NCI-H2171 treated with DMSO at 0.1 percent for 48 hours (cell line): ENCODE data around the gene ABCG4.
A peak's percentile ranks its signal among the peaks of the same experiment; 100 is the strongest.
"Not testable (repeated sequence)": the region's sequence is repeated elsewhere in the genome, so short reads cannot be mapped to it uniquely, and the experiment has no call there.

Experiments used
- DNase-seq: peaks from one replicate; lab custom pipeline; 2025; lab: John Stamatoyannopoulos, UW

The ABCG4 gene

DNA sequence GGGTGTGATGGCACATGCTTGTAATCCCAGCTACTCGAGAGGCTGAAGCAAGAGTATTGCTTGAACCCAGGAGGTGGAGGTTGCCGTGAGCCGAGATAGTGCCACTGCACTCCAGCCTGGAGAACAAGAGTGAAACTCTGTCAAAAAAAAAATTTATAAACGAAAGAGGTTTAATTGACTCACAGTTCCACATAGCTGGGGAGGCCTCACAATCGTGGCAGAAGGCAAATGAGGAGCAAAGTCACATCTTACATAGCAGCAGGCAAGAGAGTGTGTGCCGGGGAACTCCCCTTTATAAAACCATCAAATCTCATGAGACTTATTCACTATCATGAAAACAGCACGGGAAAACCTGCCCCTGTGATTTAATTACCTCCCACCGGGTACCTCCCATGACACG is 35.5 kb downstream of the ABCG4 start:
- DNase-seq = not testable (repeated sequence)

DNA sequence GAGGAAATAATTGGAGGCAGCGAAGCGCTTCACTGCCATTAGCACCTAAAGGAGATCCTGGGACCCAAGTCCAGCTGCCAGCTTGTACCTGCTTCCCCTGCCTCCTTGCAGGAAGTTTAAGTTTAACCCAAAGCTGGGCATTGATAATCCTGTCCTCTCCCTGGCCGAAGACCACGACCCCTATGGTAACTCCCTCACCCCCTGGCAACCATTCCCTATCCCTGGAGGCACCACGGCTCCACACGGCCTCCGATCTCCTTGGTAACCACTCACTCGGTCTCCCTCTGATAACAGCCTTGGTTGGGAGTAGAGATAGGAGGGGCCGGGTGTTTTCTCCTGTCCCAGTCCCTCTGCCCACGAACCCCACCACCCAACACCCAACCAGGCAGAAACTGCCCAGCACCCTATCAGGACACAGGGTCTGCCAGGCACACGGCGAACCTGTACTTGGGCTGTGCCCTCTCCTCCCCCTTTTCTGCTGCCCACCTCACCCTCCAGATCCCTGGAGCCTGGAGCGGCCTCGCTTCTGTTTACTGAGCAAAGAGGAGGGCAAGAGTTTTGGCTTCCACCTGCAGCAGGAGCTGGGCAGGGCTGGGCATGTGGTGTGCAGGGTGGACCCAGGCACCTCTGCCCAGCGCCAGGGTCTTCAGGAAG is 37.3 kb downstream of the ABCG4 start:
- DNase-seq = no peak

DNA sequence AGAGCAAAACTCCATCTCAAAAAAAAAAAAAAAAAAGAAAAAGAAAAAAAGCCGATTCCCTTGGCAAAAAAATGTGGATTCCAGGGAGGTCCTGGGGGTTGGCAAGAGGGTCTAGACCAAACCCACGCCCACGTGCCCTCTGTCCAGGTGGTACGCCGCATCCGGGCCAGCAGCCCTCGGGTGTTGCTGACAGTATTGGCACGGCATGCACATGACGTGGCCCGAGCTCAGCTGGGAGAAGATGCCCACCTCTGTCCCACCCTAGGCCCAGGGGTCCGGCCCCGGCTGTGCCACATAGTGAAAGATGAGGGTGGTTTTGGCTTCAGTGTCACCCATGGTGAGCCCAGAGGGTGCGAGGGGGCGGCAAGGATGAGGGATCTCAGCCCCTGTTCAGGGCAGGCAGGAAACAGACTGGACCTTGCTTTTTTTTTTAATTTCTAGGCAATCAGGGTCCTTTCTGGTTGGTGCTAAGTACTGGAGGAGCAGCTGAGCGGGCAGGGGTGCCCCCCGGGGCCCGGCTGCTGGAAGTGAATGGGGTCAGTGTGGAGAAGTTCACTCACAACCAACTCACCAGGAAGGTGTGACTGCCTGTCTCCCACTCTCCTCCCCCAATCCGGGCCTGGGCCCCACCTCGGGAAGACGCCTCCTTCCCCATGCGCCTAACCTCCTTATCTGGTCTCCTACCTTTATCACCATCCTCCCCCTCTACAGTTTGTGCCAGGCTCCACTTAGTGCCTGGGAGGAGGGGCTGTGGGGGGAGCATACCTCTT is 38.5 kb downstream of the ABCG4 start:
- DNase-seq = no peak

DNA sequence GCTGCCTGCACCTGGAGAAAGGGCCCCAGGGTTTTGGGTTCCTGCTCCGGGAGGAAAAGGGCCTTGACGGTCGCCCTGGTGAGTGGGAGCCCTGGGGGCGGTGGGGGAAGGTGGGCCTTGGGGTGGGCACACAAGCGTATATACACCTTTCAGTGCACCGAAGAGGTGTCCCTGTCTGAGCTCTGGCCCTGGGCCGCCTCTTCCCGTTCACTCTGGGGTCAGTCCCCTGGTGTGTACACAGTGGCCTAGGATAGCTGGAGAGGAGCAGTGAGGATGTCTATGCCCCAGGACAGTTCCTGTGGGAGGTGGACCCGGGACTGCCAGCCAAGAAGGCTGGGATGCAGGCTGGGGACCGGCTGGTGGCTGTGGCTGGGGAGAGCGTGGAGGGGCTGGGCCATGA is 39.2 kb downstream of the ABCG4 start:
- no peak for DNase-seq

DNA sequence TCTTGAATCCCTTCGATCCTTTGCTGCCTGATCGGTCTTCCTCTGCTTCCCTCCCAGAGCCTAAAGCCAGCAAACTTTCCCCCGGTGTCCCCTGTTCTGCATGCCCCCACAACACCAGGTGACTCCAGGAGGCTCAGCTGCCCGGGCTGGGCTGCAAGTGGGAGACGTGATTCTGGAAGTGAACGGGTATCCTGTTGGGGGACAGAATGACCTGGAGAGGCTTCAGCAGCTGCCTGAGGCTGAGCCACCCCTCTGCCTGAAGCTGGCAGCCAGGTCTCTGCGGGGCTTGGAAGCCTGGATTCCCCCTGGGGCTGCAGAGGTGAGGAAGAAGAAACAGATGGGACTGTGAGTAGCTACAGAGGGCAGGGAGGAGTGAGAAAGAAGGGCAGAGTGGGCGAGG is 40.0 kb downstream of the ABCG4 start:
- peak; percentile 32 for DNase-seq

DNA sequence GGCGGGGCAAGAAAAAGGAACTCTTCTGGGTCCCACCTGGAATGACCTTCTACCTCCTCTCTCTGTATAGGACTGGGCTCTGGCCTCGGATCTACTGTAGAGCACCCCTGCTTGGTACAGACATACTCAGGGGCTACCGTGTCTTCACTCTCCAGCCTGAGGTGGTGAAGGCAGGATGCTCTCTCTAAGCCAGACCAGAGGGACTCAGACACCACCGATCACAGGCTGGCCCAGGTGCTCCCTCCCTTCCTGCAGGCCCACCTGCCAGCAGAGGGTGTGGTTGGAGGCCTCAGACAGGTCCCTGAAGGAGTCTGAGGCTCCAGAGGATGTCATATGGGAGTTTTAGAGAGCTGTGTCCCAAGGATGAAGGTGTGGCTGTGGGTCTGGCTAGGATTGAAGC is 40.5 kb downstream of the ABCG4 start:
- DNase-seq = peak; percentile 7

DNA sequence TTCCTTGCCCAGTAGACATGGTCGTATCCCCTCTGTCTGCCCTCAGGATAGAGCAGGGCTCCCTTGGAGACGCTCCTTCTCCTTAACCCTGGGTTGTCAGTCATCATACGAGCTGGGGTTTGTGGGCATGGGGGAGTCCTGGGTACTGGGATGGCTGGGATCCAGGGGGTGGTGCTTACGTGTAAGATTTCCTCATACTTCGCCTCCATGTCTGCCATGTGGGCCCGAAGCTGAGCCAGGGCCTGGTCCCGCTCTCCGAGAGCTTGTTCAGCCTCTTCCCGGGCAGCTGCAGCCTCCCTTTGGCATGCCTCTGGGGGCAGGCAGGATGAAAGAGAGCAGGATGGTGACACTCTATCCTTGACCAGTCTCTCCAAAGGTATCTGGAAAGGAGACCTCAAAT is 41.7 kb downstream of the ABCG4 start:
- no peak for DNase-seq

DNA sequence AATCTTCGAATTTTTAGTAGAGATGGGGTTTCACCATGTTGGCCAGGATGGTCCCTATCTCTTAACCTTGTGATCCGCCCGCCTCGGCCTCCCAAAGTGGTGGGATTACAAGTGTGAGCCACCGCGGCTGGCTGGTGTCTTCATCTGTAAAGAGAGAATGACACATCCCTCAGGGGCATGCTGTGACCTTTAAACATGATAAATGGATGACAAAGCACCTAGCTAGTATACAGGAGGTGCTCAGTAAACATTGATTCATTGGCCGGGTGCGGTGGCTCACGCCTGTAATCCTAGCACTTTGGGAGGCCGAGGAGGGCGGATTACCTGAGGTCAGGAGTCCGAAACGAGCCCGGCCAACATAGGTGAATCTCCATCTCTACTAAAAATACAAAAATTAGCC is 42.4 kb downstream of the ABCG4 start:
- not testable (repeated sequence) for DNase-seq

DNA sequence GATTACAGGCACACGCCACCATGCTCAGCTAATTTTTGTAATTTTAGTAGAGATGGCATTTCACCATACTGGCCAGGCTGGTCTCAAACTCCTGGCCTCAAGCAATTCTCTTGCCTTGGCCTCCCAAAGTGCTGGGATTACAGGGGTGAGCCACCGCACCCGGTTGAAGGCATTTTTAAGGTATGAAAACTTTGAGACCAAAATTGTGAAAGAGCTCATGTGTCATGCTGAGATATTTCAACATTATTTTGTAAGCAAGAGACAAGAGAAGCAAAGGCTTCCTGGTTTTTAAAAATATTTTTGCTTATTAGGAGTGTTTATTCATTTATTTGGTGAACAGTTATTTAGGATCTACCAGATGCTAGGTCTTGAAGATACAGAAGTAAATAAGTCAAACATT is 43.3 kb downstream of the ABCG4 start:
- no peak for DNase-seq

DNA sequence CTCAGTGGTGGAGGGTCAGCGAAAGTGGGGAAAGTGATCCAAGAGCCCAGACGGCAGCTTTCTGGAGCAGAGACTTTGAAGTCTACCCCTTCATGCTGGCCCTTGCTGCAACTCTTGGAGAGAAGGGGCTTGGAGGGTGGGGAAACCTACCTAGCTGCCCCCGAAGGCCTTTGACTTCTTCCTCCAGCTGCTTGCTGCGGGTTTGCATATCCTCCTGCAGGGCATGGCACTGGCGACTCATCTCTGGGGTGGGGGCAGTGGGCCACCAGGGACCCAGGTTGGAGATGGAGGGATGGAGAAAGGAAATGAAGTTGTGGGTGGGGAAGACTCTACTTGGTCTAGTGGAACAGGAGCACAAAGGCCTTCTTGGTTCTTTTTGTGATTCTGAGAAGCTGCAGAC is 44.1 kb downstream of the ABCG4 start:
- no peak for DNase-seq

DNA sequence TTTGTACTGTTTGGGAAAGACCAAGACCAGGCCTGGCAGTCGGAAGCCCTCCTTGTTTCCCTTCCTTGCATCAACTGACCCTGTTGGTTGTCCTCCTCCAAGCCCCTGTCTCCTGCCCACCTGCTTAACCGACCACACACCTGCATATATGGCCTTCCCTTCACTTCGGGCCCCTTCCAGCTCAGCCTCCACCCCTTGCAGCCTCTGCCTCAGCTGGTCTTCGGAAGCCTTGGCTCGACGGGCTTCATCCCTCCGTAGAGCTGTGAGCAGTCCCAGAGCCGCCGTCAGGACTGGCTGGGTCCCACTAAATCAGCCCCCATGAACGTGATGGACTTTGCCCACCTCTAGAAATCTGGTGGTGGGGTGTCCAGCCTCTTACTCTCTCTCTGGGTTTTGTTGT is 44.8 kb downstream of the ABCG4 start:
- no peak for DNase-seq

DNA sequence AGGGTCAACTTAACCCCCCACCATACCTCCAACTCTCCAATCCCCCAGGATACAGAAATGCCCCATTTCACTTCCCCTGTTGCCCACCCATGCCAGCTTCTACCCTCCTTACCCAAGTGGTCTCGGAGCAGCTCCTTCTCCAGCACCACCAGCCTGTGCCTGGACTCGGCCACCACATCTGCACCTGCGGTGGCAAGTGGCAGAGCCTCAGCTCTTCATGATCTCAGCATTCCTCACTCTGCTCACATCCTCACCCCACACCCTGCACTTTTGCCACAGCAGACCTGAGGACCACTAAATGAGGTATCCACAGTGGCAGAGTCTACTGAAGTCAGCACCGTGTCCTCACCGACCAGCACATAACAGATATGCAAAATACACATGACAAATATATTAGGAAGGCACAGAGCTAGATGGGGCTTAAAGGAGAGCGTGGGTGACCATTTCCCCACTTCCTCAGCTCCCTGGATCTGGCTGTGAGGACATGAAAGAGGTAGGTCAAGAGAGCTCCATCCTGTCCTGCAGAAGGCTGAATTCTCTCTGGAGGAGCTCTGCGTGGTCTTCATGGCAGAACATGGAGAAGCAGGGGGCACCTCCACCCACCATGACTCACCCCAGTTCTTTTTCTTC is 46.1 kb downstream of the ABCG4 start:
- DNase-seq = no peak

DNA sequence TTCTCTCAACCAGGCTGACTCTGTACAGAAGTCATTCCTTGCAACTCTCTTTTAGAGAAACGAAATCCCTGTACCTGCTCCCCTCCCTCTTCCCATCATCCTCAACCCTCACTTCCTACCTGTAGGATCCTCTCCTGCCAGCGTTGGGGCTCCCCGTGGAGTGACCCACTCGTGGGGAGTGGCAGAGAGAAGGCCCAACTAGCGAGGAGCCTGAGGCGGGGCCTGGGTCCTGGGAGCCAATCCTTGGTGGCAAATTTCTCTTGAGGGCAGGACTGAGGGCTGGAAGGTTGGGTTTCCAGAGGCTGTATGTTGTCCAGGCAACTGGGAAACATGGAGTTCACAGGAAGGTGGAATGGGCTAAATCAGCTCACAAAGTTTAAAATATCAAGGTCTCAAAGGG is 46.8 kb downstream of the ABCG4 start:
- DNase-seq = no peak

DNA sequence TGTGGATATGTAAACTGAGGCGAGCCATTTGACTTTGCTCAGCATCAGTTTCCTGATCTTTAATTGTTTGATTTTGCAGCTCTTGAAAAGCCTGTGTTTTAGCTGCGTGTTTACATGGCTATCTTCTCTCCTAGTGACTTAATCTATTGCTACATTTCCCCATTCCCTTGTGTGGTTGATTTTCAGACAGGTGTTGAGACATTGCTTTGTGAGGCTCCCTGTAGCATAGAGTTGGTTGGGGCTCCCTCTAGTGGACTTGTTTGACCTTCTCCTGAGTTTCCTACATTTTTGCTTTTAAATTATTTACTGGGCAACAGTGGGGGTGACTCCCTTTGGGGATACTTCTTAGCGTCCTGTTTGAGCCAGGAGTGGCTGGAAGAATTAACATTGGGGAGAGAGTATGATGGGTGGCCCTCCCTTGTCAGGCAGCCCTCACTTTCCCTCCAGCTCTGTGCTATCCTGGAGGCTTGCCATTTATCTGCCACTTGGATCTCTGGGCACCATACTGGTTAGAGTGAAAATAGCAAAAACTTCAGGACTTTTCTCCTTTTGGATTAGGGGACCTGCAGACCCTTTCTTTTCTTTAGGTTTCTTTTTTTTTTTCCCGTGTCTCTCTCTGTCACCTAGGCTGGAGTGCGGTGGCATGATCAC is 48.1 kb downstream of the ABCG4 start:
- DNase-seq = peak; percentile 73

DNA sequence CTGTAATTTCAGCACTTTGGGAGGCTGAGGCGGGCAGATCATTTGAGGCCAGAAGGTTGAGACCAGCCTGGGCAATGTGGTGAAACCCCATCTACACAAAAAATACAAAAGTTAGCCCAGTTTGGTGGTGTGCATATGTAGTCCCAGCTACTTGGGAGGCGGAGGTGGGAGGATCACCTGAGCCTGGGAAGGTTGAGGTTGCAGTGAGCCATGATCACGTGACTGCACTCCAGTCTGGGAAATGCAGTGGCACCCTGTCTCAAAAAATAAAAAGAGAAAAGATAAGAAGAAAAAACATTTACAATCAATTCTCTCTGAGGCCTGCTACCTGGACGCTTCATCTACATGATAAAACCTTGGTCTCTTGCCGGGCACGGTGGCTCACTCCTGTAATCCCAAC is 50.1 kb downstream of the ABCG4 start:
- DNase-seq = no peak

DNA sequence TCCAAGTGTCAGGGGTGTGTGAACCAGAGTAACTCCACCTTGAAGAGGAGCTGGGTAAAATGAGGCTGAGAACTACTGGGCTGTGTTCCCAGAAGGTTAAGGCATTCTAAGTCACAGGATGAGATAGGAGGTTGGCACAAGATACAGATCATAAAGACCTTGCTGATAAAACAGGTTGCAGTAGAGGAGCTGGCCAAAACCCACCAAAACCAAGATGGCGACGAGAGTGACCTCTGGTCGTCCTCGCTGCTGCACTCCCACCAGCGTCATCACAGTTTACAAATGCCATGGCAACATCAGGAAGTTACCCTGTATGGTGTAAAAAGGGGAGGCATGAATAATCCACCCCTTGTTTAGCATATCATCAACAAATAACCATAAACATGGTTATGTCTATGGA is 52.4 kb downstream of the ABCG4 start:
- DNase-seq = not testable (repeated sequence)

DNA sequence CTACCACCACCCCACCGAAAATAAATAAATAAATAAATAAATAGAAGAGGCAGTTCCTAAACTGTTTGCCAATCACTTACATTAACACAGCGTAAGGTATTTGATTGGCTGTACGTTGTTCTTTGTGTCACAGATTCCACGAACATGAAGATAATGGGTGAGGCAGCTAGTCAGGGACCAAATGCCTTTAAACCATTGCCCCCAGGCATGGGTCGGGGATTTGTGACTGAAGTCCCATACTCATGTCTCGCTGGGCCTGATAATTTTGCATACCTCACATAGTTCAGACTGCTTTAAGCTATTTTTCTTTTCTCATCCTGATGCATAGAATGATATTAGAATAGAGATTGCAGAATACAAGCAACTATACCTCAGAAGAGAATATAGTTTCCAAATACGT is 53.7 kb downstream of the ABCG4 start:
- DNase-seq = no peak

DNA sequence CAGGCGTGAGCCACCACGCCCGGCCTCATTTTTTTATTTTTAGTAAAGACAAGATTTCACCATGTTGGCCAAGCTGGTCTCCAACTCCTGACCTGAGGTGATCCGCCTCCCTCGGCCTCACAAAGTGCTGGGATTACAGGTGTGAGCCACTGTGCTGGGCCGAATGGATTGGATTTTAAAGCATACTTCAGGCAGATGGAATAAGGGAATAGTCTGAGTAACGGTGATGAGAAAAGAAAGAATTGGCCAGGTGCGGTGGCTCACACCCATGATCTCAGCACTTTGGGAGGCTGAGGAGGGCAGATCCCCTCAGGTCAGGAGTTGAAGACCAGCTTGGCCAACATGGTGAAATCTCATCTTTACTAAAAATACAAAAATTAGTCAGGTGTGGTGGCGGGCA is 55.2 kb downstream of the ABCG4 start:
- DNase-seq = no peak

DNA sequence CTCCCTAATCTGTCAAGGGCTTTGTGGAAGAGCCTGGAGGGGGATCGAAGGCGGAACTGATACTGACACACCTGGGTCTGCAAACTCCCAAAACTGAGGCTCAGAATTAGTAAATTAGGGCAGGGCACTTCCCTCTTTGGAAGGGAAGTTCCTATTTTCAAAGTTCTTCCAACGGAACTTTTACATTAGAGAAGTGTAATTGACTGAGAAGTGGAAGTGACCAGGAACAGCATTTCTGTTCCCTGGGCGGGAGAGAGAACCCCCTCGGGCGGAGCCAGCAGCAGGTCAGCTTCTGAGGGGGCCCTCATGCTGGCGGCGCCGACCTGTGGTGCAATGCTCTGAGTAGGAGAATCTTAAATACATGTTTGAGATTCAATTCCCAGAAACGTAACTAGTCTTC is 56.2 kb downstream of the ABCG4 start:
- no peak for DNase-seq

DNA sequence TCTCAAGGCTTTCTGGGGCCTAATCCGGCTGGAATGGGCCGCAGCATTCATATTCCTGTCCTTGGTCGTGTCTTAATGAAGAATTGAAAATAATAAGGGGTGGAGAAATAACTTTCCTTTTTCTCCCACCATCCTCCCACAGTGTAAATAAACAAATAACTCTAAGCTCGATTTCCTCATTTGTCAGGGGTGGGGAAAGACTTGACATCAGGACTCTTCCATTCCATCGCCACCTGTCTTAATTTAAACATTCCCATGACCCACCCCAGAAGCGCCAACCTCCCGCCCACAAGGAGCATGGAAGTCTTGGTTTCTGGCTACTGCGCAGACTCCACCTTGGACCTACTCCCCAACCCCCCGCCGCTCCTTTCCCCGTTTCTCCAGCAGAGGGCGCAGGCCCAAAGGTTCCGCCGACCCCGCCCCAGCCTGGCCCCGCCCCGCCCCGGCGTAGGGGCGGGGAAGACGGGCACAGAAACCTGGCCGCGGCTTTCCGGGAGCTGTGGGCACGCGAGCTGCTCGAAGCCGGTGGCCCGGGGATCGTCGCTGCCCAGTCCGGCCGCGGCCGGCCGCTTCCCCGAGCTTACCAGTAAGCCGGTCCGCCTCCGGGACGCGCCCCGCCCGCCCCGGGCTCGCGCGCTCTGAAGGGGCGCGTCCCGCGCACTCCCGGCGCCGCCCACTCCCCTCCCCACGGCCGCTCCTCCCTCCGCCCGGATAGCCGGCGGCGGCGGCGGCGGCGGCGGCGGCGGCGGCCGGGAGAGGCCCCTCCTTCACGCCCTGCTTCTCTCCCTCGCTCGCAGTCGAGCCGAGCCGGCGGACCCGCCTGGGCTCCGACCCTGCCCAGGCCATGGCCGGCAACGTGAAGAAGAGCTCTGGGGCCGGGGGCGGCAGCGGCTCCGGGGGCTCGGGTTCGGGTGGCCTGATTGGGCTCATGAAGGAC is 57.0 kb downstream of the ABCG4 start, which contains the start of gene CBL:
TSS of gene CBL (plus strand) at position 766 of the 937 bp plus-strand sequence. CDS start at position 845, 79 bp downstream.
- peak; percentile 76 for DNase-seq
